Measurements from ENCODE around the gene CAPRIN2.

- TF ChIP-seq CTCF (IDR thresholded peaks at IDR 0.05) (no peak), POLR2A (IDR thresholded peaks at IDR 0.05) (no peak)
These were observed 29.2 kb upstream of the CAPRIN2 start for GRCh38 chr12:30783946-30784345.

Measured in ovary (tissue), 3 donors.